Suprapubic skin (tissue), 4 donors: ENCODE data around the gene JMJD1C. TPM values are rescaled to one million over a fixed set of nuclear protein-coding genes. Genes with fewer than 3 reads are reported as not detected.

ENCODE experiments used
- DNase-seq, 2 donors: peaks; one replicate each; pipeline ENCODE4 v3.0.0-alpha.2; 2019; ENCODE audit warnings: low spot score in 2 of 2
- H3K27ac ChIP-seq: fragments of 200-600 bp; sonication (generic); one replicate; pipeline ENCODE4 v1.5.1; 2019
- H3K27me3 ChIP-seq: fragments of 200-600 bp; sonication (generic); one replicate; pipeline ENCODE4 v1.5.1; 2019
- H3K36me3 ChIP-seq: fragments of 200-600 bp; sonication (generic); one replicate; pipeline ENCODE4 v1.5.1; 2019
- H3K4me1 ChIP-seq: fragments of 200-600 bp; sonication (generic); one replicate; pipeline ENCODE4 v1.5.1; 2019
- H3K4me3 ChIP-seq: fragments of 200-600 bp; sonication (generic); one replicate; pipeline ENCODE4 v1.5.1; 2019; ENCODE audit warnings: mild to moderate bottlenecking
- H3K9me3 ChIP-seq: fragments of 200-600 bp; sonication (generic); one replicate; pipeline ENCODE4 v1.5.1; 2019
- EP300 ChIP-seq: sonication (generic); formaldehyde crosslinking; IDR thresholded peaks from one replicate; pipeline ENCODE4 v1.6.1; 2017; ENCODE audit warnings: antibody characterized with exemption
- POLR2A ChIP-seq, 2 donors: fragments of 450-650 bp; IDR thresholded peaks; one replicate each; pipeline ENCODE4 v1.6.1; 2017; ENCODE audit warnings: antibody characterized with exemption in 2 of 2, mild to moderate bottlenecking in 2 of 2, moderate library complexity in 2 of 2
- POLR2AphosphoS5 ChIP-seq, 3 donors: sonication (generic); formaldehyde crosslinking; IDR thresholded peaks; one replicate each; pipeline ENCODE4 v1.6.1; 2017; ENCODE audit warnings: antibody characterized with exemption in 3 of 3
- WGBS: methylation state at CpG from one replicate; pipeline ENCODE4 v1.1.5; 2018; 5-methylcytosine and 5-hydroxymethylcytosine counted together
- total RNA-seq, 4 donors: library from RNA; depleted of rRNA; stranded (reverse); fragments of >200 nt; gene quantifications; one replicate each; pipeline ENCODE4 v1.1.0, GENCODE V29; 2016
- TF ChIP-seq, protein P1 (sequence below), 2 donors: fragments of 200-600 bp in 1 of 2; fragments of 450-650 bp in 1 of 2; sonication (generic) in 1 of 2; IDR thresholded peaks; one replicate each; pipeline ENCODE4 v1.5.1; 2016 to 2019; ENCODE audit warnings: antibody characterized with exemption in 2 of 2, mild to moderate bottlenecking in 1 of 2, moderate library complexity in 1 of 2

The JMJD1C gene, protein sequence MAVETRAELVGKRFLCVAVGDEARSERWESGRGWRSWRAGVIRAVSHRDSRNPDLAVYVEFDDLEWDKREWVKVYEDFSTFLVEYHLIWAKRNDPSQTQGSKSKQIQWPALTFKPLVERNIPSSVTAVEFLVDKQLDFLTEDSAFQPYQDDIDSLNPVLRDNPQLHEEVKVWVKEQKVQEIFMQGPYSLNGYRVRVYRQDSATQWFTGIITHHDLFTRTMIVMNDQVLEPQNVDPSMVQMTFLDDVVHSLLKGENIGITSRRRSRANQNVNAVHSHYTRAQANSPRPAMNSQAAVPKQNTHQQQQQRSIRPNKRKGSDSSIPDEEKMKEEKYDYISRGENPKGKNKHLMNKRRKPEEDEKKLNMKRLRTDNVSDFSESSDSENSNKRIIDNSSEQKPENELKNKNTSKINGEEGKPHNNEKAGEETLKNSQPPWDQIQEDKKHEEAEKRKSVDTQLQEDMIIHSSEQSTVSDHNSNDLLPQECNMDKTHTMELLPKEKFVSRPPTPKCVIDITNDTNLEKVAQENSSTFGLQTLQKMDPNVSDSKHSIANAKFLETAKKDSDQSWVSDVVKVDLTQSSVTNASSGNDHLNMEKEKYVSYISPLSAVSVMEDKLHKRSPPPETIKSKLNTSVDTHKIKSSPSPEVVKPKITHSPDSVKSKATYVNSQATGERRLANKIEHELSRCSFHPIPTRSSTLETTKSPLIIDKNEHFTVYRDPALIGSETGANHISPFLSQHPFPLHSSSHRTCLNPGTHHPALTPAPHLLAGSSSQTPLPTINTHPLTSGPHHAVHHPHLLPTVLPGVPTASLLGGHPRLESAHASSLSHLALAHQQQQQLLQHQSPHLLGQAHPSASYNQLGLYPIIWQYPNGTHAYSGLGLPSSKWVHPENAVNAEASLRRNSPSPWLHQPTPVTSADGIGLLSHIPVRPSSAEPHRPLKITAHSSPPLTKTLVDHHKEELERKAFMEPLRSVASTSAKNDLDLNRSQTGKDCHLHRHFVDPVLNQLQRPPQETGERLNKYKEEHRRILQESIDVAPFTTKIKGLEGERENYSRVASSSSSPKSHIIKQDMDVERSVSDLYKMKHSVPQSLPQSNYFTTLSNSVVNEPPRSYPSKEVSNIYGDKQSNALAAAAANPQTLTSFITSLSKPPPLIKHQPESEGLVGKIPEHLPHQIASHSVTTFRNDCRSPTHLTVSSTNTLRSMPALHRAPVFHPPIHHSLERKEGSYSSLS (N-terminal part only)
- 100 to 1,000 TPM in 2 of 4 donors, 10 to 100 TPM in 2; 78.6 to 127 (median 97.5) TPM for total RNA-seq

DNA sequence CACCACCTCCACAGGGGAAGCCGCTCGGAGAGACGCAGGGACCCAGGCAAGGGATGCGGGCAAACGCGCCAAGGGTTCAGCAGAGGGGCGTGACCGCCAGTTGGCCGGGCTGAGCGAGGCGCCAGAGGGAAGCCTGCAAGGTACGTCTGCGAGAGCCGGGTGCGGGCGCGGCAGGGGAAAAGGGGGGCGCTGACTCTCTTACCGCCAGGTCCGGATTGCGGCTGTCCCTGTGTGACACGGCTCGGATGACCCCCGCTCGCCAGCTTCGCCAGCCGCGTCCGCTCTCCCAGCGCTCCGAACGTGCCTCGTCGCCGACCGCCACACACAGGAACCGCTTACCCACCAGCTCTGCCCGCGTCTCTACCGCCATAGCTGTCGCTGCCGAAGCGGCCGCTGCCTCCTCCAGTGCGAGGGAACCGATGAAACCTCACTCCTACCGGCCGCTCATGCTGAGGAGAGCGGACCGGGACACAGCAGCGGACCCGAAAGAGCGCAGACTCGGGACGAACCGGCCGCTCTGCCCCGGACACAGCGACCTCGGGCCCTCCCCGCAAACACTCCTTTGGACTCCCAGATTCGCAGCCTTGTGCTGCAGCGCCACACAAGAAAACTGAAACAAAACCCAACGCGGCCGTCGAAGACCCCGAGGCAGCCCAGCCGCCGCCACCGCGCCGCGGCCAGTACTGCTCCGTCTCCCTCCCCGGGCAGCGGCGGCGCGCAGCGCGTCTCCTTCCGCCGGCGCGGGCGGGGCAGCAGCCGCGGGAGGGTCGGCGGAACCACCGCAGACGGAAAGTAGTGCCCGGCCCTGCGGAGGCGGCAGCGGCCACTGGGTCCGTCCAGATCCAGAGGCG is at the start of gene JMJD1C:
Gene JMJD1C (minus strand): TSS at position 685 of the 851 bp plus-strand sequence. CDS start 315 bp downstream, at position 370.
- 0% methylated on average over 6 of the region's 99 CpGs for WGBS
- H3K4me1 ChIP-seq, result peaks cover 23% of the 10 kb centered on the region
- TF ChIP-seq EP300 (no peak), POLR2A (IDR thresholded peaks at IDR 0.05) (peak in 1 of 2 donors; percentile 67), POLR2AphosphoS5 (IDR thresholded peaks at IDR 0.05) (no peak)
- TF ChIP-seq, protein P1, sequence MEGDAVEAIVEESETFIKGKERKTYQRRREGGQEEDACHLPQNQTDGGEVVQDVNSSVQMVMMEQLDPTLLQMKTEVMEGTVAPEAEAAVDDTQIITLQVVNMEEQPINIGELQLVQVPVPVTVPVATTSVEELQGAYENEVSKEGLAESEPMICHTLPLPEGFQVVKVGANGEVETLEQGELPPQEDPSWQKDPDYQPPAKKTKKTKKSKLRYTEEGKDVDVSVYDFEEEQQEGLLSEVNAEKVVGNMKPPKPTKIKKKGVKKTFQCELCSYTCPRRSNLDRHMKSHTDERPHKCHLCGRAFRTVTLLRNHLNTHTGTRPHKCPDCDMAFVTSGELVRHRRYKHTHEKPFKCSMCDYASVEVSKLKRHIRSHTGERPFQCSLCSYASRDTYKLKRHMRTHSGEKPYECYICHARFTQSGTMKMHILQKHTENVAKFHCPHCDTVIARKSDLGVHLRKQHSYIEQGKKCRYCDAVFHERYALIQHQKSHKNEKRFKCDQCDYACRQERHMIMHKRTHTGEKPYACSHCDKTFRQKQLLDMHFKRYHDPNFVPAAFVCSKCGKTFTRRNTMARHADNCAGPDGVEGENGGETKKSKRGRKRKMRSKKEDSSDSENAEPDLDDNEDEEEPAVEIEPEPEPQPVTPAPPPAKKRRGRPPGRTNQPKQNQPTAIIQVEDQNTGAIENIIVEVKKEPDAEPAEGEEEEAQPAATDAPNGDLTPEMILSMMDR (IDR thresholded peaks at IDR 0.05), result no peak
- peak within 1 kb of the TSS; percentile 91 for H3K27ac ChIP-seq
- H3K36me3 ChIP-seq, result no peaks in the 10 kb centered on the region
- H3K4me3 ChIP-seq, result peak within 1 kb of the TSS; percentile 97
- peak; percentile 83 for DNase-seq
- H3K27me3 ChIP-seq, result no peaks in the 10 kb centered on the region
- H3K9me3 ChIP-seq, result no peaks in the 10 kb centered on the region

DNA sequence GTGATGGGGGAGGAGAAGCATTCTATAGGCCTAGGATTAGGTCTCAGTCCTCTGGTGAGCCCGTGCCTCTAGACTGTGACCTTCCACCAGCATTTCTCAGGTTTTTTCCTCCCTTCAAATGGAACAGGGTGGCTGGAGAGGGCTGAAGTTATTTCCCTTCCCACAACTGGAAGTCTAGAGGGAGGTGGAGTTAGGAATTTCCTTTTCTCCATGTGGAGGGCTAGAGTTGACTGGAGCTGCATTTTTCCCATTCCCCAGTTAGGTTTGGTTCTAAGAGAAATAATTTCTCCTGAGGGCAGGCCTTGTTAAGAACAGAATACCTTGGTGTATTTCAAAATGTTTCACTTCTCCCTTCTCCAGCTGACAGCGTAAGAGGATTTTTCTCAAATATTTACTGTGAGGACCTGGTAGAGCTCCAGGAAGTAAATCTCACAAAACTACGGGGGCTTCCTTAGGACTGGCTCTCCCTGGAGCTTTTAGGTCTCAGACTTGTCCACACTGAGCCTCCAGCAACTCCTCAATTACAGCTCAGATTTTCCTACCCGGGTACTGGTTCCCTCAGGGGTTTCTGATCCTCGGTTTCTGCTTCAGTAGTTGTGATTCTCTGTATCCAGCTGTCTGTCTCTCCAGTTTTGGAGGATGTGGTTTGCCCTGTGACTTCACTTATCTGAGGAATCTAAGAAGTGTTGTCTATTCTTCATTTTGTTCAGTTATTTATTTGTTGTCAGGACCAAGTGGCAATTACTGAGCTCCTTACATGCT is 49.4 kb upstream of the JMJD1C start:
- Histone ChIP-seq H3K27me3 (no peaks in the 10 kb centered on the region), H3K4me1 (peaks cover 47% of the 10 kb centered on the region), H3K36me3 (no peaks in the 10 kb centered on the region), H3K27ac (peak overlapping the region; percentile 36), H3K4me3 (no peak overlapping the region), H3K9me3 (no peaks in the 10 kb centered on the region)
- WGBS, result 42% methylated on average over 5 of the region's 5 CpGs
- TF ChIP-seq POLR2AphosphoS5 (IDR thresholded peaks at IDR 0.05), result no peak
- TF ChIP-seq, protein P1 (IDR thresholded peaks at IDR 0.05), result no peak
- no peak for DNase-seq

DNA sequence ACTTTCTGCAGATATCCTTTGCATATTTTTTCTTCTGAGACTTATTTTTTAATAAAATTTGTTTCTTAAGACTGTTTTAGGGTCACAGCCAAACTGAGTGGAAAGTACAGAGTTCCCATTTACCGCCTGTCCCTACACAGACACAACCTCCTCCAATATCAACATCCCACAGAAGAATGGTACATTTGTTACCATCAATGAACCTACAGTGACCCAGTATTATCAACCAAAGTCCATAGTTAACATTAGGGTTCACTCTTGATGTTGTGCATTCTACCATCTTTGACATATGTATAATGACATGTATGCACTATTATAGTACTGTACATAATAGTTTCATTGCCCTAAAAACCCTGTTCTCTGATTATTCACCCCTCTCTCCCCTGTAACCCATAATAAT is 40.8 kb upstream of the JMJD1C start:
- Histone ChIP-seq H3K36me3 (no peaks in the 10 kb centered on the region), H3K4me1 (peaks cover 19% of the 10 kb centered on the region), H3K4me3 (no peak overlapping the region), H3K27me3 (no peaks in the 10 kb centered on the region), H3K9me3 (no peaks in the 10 kb centered on the region), H3K27ac (no peak overlapping the region)
- DNase-seq, result no peak
- TF ChIP-seq, protein P1 (IDR thresholded peaks at IDR 0.05), result no peak
- TF ChIP-seq POLR2A (IDR thresholded peaks at IDR 0.05) (no peak), POLR2AphosphoS5 (IDR thresholded peaks at IDR 0.05) (no peak), EP300 (no peak)
- WGBS, result 81% methylated on average over 1 of the region's 1 CpG

DNA sequence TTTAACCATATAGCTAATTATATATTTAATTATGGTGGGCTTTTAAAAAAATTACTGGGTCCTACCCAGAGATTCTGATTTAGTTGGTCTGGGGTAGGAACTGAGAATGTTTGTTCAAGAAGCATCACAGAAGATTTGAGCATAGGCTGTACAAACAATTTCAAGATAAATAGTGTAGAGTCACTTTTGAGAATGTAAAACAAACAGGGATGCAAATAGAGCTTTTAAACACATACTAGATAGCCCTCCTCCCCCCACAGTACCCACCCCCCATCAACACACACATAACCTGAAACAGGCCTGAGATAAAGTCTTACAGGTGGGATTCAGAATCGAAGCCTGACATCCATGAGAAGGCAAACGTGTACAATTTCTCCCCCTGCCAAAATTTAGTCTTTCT is 39.8 kb upstream of the JMJD1C start:
- Histone ChIP-seq H3K36me3 (no peaks in the 10 kb centered on the region), H3K9me3 (no peaks in the 10 kb centered on the region), H3K27ac (no peak overlapping the region), H3K27me3 (no peaks in the 10 kb centered on the region), H3K4me1 (peaks cover 19% of the 10 kb centered on the region), H3K4me3 (no peak overlapping the region)
- 87% methylated on average over 2 of the region's 2 CpGs for WGBS
- TF ChIP-seq POLR2AphosphoS5 (IDR thresholded peaks at IDR 0.05), result no peak
- no peak for TF ChIP-seq EP300
- TF ChIP-seq POLR2A (IDR thresholded peaks at IDR 0.05), result no peak
- TF ChIP-seq, protein P1 (IDR thresholded peaks at IDR 0.05), result no peak
- no peak for DNase-seq
